ENCODE results near the gene HNF4A. TPM values are rescaled to one million over a fixed set of nuclear protein-coding genes. Genes with fewer than 3 reads are reported as not detected.

Gene HNF4A
- polyA plus RNA-seq, 1 experiment = 0.04 TPM

- H3K36me3 ChIP-seq (ENCODE audit: control insufficient read depth, insufficient read depth, low read length) = no peaks in the 10 kb centered on the region
- ChIA-PET POLR2A (no interaction called here), CTCF (no interaction called here)
- TF ChIP-seq CTCF (IDR thresholded peaks at IDR 0.05; ENCODE audit: insufficient read depth, low read depth, low read length) = no peak
- no peak overlapping the region for H3K4me3 ChIP-seq (ENCODE audit: low read depth, low read length)
- no peak for DNase-seq (ENCODE audit: low read depth)
- H3K27me3 ChIP-seq (ENCODE audit: control insufficient read depth, insufficient read depth, low read length) = 0 out of 2 replicates have a peak, but pooled peaks cover 5% of the 10 kb centered on the region
Observed at GRCh38 chr20:44450903-44451450, 95.5 kb downstream of the HNF4A start.

GRCh38 chr20:44454306-44454963 is 98.9 kb downstream of the HNF4A start:
- ChIA-PET POLR2A (no interaction called here), CTCF (interaction anchor here (0.8 to 3.5 kb wide), 4 partner anchors 65 to 338 kb away, joined by 3 to 12 read pairs (median 4); no protein-coding TSS in a partner anchor)
- Histone ChIP-seq H3K4me3 (ENCODE audit: low read depth, low read length) (no peak overlapping the region), H3K27me3 (ENCODE audit: control insufficient read depth, insufficient read depth, low read length) (0 out of 2 replicates have a peak, but pooled peaks cover 2% of the 10 kb centered on the region), H3K36me3 (ENCODE audit: control insufficient read depth, insufficient read depth, low read length) (no peaks in the 10 kb centered on the region)
- no peak for TF ChIP-seq CTCF (IDR thresholded peaks at IDR 0.05; ENCODE audit: insufficient read depth, low read depth, low read length)
- DNase-seq (ENCODE audit: low read depth) = no peak

GRCh38 chr20:44455126-44455525 is 99.6 kb downstream of the HNF4A start:
- Histone ChIP-seq H3K36me3 (ENCODE audit: control insufficient read depth, insufficient read depth, low read length) (no peaks in the 10 kb centered on the region), H3K27me3 (ENCODE audit: control insufficient read depth, insufficient read depth, low read length) (0 out of 2 replicates have a peak, but pooled peaks cover 2% of the 10 kb centered on the region), H3K4me3 (ENCODE audit: low read depth, low read length) (no peak overlapping the region)
- no peak for DNase-seq (ENCODE audit: low read depth)
- ChIA-PET CTCF (interaction anchor here (0.8 to 3.5 kb wide), 4 partner anchors 13 to 71 kb away, joined by 3 to 16 read pairs (median 8); no protein-coding TSS in a partner anchor), POLR2A (no interaction called here)
- TF ChIP-seq CTCF (IDR thresholded peaks at IDR 0.05; ENCODE audit: insufficient read depth, low read depth, low read length) = no peak

GRCh38 chr20:44456611-44457010 is 101.1 kb downstream of the HNF4A start:
- POLR2A ChIA-PET = no interaction called here
- H3K4me3 ChIP-seq (ENCODE audit: low read depth, low read length) = no peak overlapping the region
- no peaks in the 10 kb centered on the region for H3K36me3 ChIP-seq (ENCODE audit: control insufficient read depth, insufficient read depth, low read length)
- CTCF ChIA-PET = interaction anchor here (3.2 kb wide), 1 partner anchor 72 kb away, joined by 16 read pairs; no protein-coding TSS in a partner anchor
- H3K27me3 ChIP-seq (ENCODE audit: control insufficient read depth, insufficient read depth, low read length) = 0 out of 2 replicates have a peak, but pooled peaks cover 2% of the 10 kb centered on the region
- TF ChIP-seq CTCF (IDR thresholded peaks at IDR 0.05; ENCODE audit: insufficient read depth, low read depth, low read length) = no peak
- DNase-seq (ENCODE audit: low read depth) = no peak

- Histone ChIP-seq H3K36me3 (ENCODE audit: control insufficient read depth, insufficient read depth, low read length) (no peaks in the 10 kb centered on the region), H3K27me3 (ENCODE audit: control insufficient read depth, insufficient read depth, low read length) (0 out of 2 replicates have a peak, but pooled peaks cover 2% of the 10 kb centered on the region), H3K4me3 (ENCODE audit: low read depth, low read length) (no peak overlapping the region)
- POLR2A ChIA-PET = no interaction called here
- TF ChIP-seq CTCF (IDR thresholded peaks at IDR 0.05; ENCODE audit: insufficient read depth, low read depth, low read length) = no peak
- no peak for DNase-seq (ENCODE audit: low read depth)
- CTCF ChIA-PET = interaction anchor here (1.2 to 3.2 kb wide), 2 partner anchors 68 to 73 kb away, joined by 3 to 16 read pairs; no protein-coding TSS in a partner anchor
Observed at GRCh38 chr20:44457016-44457415, 101.5 kb downstream of the HNF4A start.
